HG03045 (cell line): ENCODE results near the gene CHCHD3.
"Not testable (repeated sequence)": the region's sequence is repeated elsewhere in the genome, so short reads cannot be mapped to it uniquely, and the experiment has no call there.

Experiments
- ATAC-seq: cut with Tn5 transposase; IDR thresholded peaks from one replicate; pipeline ENCODE4 v1.9.1; 2021; ENCODE audit warnings: mild to moderate bottlenecking, moderate library complexity; ENCODE audit not compliant: unreplicated experiment

The CHCHD3 gene

DNA sequence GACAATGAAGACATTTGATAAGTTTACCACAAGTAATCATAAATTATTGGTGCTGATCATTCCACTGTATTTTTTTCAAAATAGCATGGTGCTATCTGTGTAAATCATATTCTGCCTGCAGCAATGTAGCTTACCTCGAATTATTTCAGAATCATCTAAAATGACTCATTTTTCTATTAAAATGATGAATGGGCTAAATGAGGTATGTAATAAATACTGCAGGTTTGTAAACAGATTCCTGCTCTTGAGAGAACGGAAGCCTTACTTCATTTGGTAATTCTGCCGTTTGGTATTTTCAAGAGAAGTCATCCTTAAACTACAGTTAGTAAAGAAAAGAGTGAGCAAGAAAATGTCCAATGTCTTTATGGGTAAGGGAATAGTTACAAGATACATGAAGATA is 115.9 kb downstream of the CHCHD3 start:
- ATAC-seq, result no peak

DNA sequence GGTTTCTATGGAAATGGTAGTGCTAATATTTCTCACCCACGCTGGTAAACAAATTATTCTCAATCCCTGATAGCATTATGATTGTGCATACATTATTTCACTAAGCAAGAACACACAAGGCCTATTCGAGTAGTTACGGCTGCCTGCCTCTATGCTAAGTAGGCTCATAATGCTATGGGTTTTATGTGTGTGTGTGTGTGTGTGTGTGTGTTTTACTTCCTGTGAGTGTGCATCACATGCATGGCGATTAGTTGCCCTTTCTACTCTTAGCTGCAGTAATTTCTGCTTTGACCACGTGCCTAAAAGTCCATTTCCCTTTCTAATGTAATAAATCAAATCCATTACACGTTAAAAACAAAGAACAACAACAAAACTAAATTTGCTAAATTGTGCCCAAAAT is 117.0 kb downstream of the CHCHD3 start:
- ATAC-seq, result no peak

DNA sequence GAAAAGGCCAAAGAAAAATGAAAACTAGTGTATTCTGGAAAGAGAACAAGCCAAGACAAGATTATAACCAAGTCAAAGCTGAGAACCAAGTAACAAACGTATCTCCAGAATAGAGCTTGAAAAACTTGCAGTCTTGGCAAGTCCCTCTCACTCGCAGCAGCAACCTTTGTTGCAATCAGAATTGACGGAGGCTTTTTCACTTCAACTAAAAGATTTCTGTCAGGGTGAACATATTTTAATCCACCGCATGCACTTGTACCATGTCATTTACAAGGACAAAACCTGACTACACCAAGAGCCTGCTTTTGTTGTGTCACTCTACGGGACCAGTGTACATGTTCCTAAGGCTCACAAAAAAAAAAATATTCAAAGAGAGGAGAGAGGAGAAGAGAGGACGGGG is 122.0 kb downstream of the CHCHD3 start:
- no peak for ATAC-seq

DNA sequence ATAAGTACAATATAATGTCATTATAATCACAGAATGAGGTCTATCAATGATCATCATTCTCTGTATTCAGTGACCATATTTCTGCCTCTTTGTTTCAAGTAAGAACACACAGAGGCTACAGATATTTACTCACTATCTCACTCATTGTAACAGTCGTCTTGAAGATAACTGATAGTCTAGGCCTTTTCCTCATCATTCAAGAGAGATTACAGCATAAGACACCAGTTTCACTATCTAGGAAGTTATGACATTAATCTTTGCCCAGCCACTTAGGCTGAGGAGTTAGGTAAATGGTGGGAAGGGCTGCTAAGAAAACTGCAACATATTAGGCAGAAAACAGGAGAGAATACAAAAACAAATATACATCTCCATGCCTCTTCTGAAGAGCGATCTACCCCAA is 125.3 kb downstream of the CHCHD3 start:
- no peak for ATAC-seq

DNA sequence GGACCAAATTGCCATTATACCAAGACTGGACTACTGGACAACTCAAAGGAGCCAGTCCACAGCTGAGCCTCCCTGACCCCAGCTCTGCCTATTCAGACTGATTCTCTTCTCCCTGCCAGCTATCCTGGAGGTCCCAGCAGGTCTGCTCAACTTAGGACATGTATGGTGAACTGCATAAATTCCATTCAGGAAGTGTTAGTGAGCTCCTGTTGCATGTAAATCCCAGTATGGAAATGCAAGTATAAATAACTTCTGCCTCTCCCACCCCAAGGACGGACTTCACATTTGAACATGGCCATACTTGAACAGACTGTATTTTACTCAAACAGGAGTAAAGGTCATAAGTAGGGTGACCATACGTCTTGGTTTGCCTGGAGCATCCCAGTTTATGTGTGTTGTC is 128.4 kb downstream of the CHCHD3 start:
- no peak for ATAC-seq

DNA sequence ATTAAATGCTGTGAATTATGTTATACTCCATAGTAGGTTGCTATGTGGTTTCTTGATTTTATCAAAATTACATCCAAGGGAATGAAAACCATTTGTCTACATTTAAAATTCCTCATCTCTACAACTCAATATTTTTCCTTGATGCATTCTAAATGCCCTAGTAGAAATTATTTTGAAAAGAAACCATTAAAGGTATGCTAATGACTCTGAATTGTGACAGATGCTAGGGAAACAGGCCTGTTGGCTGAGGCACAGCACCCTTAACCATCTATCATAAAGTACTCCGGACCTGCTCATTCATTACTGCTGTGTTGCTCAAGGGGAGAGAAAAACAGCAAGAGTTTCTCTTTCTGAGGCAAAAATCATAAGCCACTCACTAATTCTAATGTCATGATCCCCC is 131.2 kb downstream of the CHCHD3 start:
- ATAC-seq, result no peak

DNA sequence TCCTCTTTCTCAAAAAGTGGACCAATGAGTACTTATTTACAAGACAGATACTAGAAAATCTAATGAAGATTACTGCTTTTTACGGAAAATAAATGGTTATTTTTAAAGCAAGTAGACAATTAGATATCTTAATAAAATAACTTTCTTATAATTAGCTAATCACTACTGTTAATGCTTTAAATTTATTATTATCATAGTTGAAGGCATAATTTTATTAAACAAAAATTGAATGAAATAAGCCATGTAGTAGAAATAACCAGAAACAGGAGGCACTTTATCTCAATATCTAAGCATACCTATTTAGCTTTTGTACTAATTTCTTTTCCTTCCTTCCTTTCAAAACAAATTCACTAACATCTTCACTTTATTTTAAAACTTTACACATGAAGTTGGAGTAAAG is 134.9 kb downstream of the CHCHD3 start:
- ATAC-seq, result no peak

DNA sequence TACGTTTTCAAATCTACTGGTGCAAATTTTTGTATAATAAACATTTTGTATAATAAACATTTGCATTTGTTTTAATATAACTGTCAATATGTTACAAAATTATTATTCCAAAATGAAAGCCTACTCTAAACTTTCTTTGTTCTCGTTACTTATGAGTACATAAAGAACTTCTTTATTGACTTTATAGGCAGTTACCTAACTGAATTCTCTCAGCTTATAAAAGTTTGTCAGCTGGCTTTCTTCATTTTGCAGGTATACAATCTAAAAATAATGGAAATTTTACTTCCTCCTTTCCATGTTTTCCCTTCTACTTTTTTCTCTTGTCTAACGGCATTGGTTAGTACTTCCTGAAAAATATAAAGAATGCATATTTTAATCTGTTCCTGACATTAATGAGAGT is 137.1 kb downstream of the CHCHD3 start:
- ATAC-seq, result no peak

DNA sequence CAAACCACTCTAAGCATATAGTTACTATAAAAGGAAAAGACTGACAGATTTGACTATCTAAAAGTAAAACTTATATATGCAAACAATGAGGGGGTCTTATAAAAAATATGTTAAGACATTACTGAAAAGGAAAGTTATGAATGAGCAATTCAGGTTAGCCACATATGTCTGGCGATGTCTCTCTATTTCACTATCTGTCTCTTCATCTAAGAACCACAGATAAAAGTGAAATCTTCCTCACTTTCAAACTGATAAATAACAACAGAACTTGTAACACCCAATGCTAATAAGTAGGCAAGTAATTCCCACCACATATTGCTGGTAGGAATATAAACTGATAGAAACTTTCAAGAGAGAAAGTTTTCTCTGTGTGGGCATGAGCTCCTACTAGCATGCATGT is 138.2 kb downstream of the CHCHD3 start:
- ATAC-seq, result no peak

DNA sequence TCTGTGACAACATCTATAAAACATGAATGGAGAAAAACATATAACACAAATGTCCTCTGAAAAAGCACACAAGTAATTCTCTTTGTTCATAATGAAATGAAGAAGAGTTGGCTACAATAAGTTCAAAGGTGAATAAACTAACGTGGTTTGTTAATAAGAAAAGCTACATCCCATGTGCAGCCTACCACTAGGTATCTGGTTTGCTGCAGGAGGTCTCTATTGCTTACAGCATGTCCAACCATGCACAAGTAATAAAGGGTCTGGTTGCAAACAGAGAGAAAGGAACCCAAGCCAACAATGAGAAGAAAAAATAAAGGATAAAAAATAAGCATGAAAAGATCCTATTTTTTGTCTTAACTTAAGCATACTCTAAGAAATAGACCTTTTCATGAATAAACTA is 139.2 kb downstream of the CHCHD3 start:
- no peak for ATAC-seq

DNA sequence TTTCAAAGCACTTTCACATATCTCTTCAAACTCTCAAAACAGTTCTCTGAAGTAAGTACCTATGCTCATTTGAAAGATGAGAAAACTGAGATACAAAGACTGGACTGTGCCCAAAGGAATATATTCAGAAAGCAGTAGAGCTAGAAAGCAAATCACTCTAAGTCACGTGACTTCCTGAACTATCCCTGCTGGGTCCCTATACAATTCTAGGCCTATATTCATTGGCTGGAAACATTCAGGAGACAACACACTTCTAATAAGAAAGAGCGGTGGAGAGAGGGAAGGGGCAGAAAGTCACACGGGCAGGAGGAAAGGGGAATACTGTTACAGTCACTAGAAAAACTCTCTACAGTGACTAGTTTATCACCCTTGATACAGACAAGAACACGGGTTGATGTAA is 140.0 kb downstream of the CHCHD3 start:
- no peak for ATAC-seq

DNA sequence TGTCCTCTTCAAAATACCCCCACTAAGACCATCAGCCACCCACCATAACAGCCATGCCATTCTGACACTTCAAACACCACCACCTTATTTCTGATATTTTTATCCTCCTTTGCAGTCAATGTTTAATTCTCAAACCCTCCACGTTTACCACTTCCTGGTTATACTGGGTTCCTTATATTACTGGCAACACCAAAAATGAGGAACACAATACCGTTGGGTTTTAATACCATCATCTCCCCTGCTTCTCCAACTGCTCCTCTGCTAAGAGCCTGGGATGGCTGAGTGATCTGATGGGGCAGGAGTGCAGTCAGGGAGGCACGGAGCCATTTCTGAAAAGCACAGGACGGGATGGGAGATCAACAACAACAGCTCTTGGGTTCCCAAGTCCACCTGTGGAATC is 140.5 kb downstream of the CHCHD3 start:
- no peak for ATAC-seq

DNA sequence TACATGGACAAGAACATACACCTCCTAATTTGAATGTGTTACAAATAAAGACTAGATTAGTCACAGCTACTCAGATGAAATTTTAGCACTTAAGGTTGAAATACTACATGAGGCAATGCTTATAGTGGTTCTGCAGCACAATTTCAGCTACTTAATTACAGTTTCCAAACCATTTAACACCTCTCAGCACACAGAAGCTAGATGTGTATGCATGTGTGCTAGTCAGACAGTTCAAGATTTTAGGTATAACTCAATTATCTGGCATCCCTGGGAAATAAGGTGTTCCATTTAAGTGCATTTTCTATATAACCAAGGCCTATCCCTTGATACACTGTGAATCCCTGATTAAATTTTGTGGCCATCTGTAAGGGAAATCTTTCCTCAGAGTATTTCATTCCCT is 141.8 kb downstream of the CHCHD3 start:
- ATAC-seq, result no peak

DNA sequence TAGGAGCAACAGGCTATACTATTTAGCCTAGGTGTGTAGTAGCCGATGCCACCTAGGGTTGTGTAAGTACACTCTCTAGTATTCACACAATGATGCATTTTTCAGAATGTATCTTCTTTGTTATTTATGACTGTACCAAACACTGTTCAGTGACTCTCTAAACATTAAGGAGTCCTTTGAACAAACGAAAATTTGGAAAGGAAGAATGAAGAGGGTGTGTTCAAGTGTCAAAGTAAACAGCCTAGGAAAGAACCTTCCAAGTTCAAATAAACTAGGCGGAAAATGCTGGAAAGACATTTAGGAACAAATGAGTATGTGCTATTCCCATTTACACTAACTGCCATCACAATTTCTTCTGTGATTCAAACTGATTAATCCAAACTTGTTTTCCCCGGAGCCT is 142.4 kb downstream of the CHCHD3 start:
- ATAC-seq, result no peak

DNA sequence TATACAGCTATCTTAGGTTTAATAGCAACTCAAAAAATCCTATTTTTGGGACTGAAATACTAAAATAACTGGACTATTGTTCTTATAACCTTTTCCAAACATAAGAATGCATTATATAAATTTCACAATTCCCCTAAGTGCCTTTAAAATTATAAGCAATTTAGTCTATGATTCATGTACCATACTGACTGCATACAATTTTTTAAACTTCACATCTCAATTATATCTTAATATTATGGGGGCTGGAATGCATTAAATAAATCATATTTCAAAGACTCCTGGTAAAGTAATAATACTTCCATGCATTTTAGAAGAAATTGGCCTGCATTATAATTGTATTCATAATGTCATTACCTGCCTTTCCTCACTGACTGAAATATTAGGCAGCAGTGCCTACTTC is 144.6 kb downstream of the CHCHD3 start:
- no peak for ATAC-seq

DNA sequence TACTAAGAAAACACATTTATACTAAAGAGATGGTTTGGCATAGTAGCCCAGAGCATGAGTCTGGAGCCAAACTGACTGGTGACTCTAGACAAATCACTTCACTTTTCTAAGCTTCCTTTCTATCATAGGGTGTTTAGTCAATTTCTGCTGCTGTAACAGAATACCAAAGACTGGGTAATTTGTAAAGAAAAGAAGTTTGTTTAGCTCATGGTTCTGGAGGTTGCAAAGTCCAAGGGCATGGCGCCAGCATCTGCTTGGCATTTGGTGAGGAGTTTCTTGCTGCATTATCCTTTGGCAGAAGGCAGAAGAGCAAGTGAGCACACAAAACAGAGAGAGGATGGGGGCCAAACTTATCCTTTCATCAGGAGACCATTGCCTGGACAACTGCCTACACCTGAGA is 146.3 kb downstream of the CHCHD3 start:
- ATAC-seq, result no peak

DNA sequence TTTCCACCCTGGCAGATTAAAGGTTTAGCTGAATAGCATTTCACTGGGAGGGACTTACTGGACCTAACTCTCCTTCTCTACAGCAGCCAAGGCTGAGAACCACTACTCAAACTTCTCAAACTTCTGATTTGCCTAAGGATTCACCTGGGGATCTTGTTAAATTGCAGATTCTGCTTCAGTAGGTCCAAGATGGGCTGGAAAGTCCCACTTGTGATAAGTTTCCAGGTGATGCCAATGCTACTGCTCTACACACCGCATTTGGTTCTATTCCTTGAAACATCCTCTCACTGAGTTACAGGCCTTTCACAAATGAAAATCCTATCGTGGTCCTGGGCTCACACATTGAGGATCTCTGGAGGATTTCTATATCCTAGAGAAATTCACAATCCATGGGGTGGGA is 147.9 kb downstream of the CHCHD3 start:
- ATAC-seq, result no peak

DNA sequence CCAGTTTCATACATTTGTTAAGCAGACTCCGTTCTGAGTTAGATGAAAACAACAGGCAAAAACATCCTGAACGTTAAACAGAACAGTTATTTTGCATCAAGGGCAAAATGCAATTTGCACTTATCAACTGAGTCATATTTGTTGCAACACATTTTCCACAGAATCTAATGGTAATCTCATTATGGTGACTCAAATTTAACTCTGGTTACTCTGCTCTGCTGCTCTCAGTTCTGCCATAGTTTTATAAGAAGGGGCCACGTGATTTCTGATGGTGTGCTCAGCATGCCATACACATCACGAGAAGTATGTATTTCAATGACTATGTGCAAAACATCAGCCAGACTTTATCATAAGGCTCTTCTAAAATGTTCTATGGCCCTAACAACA is 148.8 kb downstream of the CHCHD3 start:
- no peak for ATAC-seq

DNA sequence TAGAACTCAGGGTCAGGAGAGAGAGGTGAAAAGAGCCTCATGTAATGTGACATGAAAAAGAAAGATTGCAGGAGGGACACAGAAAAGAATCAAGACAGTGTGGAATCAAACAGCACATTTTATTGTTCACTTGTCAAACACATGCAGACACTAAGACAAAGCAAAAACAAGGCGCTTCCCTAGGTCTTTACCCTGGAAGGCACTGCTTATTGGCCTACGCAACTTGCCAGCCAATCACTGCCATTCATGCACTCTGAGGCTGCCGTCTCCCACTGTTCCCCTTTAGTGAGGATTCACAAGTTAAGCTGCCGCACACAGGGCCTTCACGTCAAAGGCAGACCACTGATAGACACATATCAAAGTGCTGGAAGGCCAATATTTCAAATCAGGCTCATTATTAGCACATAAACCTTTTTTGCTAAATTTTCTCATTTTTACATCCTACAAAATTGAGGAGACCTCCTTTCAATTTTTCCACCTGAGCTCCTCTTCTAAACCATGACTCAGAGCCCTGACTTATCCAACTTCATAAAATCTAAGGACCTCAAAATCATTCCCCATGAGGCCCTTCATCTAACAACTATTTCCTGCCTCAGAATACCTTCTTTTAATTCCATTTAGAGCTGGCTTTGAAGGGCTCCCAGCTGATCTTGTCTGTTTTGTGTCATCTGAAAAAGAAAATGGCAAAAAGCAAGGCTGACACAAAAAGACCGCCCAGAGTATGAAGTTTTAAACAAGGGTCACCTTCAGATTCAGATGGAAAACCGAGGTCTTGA is 149.4 kb downstream of the CHCHD3 start:
- ATAC-seq, result no peak

DNA sequence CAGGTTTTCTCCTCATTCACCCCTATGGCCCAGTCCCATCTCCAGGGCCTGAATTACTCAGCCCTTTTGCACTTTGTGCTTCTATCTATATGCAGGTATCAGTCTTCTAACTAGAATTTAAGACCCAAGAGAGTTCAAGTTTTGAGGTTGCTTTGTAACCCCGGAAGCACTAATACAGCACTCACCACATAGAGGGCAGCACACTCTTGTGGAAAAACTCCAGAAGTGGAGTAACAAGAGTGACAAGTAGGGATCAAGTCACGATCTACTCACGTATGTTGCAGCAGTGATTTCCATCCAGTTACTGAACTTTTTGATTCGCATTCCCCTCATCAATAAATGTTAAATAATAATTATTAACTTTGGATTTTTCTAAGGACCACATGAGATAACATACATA is 151.0 kb downstream of the CHCHD3 start:
- ATAC-seq, result no peak

DNA sequence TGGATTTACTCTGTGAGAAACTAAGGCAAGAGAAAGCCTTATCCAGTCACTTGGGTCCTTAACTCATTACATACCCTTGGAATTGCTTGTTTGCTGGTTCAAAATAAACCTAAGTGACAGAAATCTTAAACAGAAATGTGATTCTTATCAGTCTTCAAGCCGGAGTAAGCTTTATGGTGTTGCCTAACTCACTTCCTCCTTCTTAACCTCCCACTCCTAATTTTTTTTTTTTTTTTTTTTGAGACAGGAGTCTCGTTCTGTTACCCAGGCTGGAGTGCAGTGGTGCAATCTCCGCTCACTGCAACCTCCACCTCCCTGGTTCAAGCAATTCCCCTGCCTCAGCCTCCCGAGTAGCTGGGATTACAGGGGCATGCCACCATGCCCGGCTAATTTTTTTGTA is 151.9 kb downstream of the CHCHD3 start:
- not testable (repeated sequence) for ATAC-seq

DNA sequence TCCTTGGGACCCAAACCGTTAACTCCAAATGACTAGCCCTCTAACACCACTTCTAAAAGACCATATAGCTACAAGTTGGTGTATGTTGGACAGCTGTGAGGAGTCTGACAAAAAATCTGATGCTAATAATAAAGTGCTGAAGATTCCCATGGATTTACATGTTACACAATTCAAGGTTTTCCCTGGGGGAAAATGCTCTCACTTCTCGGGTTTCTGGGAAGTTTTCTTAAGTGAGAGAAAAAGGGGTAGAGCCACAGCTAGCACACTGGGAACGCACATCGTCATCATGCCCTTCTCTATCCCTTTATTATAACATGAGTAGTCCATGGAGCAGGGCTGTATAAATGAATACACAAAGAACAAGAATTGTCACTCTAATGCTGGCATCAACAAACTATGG is 162.1 kb downstream of the CHCHD3 start:
- no peak for ATAC-seq

DNA sequence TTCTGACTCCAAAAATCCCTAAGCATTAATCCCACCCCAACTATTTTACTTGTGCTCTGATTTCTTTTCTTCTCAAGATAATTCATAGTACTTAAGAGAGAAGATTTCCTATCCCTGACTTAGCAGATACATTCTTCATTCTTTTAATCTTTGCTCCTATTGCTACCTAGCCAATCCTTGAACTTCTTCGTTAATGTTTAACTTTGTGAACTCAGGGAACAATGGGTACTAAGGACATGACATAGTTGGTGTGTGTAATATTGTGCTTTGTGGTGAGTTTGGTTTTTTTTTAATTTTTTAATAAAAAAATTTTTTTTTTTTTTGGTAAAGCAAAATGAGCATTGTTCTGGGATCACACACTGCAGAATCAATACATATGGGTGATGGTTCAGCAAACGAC is 166.2 kb downstream of the CHCHD3 start:
- no peak for ATAC-seq
